Trophoblast cell (in vitro differentiated cells and primary cell): Measurements from ENCODE around the gene C5orf58.

Source experiments
- DNase-seq, 2 donors: peaks; one replicate each; pipeline ENCODE4 v3.0.0-alpha.2; 2016
- H2AFZ ChIP-seq: 2 replicates; pipeline ENCODE4 v1.6.1; 2013; ENCODE audit warnings: low read length, moderate library complexity, mild to moderate bottlenecking; ENCODE audit not compliant: insufficient read depth, poor library complexity
- H2AK5ac ChIP-seq: 2 replicates; pipeline ENCODE4 v1.6.1; 2013; ENCODE audit warnings: mild to moderate bottlenecking, low read length
- H2BK120ac ChIP-seq: 2 replicates; pipeline ENCODE4 v1.6.1; 2013; ENCODE audit warnings: low read length, mild to moderate bottlenecking, moderate library complexity; ENCODE audit not compliant: insufficient read depth, poor library complexity
- H2BK12ac ChIP-seq: 2 replicates; pipeline ENCODE4 v1.6.1; 2013; ENCODE audit warnings: mild to moderate bottlenecking, low read length, moderate library complexity
- H2BK5ac ChIP-seq: 2 replicates; pipeline ENCODE4 v1.6.1; 2013; ENCODE audit warnings: low read length, low read depth, moderate library complexity, mild to moderate bottlenecking; ENCODE audit not compliant: poor library complexity
- H3K14ac ChIP-seq: 2 replicates; pipeline ENCODE4 v1.6.1; 2013; ENCODE audit warnings: mild to moderate bottlenecking, low read length
- H3K18ac ChIP-seq: 2 replicates; pipeline ENCODE4 v1.6.1; 2013; ENCODE audit warnings: mild to moderate bottlenecking, low read length
- H3K23ac ChIP-seq: 2 replicates; pipeline ENCODE4 v1.6.1; 2013; ENCODE audit warnings: low read length
- H3K27ac ChIP-seq: 2 replicates; pipeline ENCODE4 v1.5.1; 2013; ENCODE audit warnings: low read depth, mild to moderate bottlenecking, inconsistent platforms, low read length, moderate library complexity
- H3K27me3 ChIP-seq: 2 replicates; pipeline ENCODE4 v1.6.1; 2013; ENCODE audit warnings: inconsistent platforms, mild to moderate bottlenecking, low read length, moderate library complexity; ENCODE audit not compliant: insufficient read depth
- H3K36me3 ChIP-seq, 2 experiments: 1 replicate in 1 of 2; 2 replicates in 1 of 2; pipeline ENCODE4 v1.6.1; 2013; ENCODE audit warnings: low read length in 2 of 2, mild to moderate bottlenecking in 2 of 2, moderate library complexity in 1 of 2; ENCODE audit not compliant: insufficient read depth in 2 of 2, control insufficient read depth in 1 of 2
- H3K4ac ChIP-seq: 2 replicates; pipeline ENCODE4 v1.6.1; 2013; ENCODE audit warnings: low read depth, mild to moderate bottlenecking, low read length, moderate library complexity
- H3K4me1 ChIP-seq, 2 experiments: 1 replicate in 1 of 2; 2 replicates in 1 of 2; pipeline ENCODE4 v1.6.1; 2013; ENCODE audit warnings: low read length in 2 of 2, mild to moderate bottlenecking in 2 of 2, moderate library complexity in 1 of 2; ENCODE audit not compliant: insufficient read depth in 2 of 2, control insufficient read depth in 1 of 2
- H3K4me2 ChIP-seq: 2 replicates; pipeline ENCODE4 v1.6.1; 2013; ENCODE audit warnings: inconsistent platforms, mild to moderate bottlenecking, low read length, moderate library complexity
- H3K4me3 ChIP-seq: 2 replicates; pipeline ENCODE4 v1.5.1; 2013; ENCODE audit warnings: mild to moderate bottlenecking, low read depth, low read length, inconsistent platforms
- H3K79me1 ChIP-seq: one replicate; pipeline ENCODE4 v1.6.1; 2013; ENCODE audit warnings: low read length
- H3K79me2 ChIP-seq: 2 replicates; pipeline ENCODE4 v1.6.1; 2013; ENCODE audit warnings: low read length, mild to moderate bottlenecking; ENCODE audit not compliant: control insufficient read depth, insufficient read depth, poor library complexity
- H3K9ac ChIP-seq: 2 replicates; pipeline ENCODE4 v1.6.1; 2013; ENCODE audit warnings: mild to moderate bottlenecking, low read length
- H3K9me3 ChIP-seq: 2 replicates; pipeline ENCODE4 v1.6.1; 2013; ENCODE audit warnings: low read depth, mild to moderate bottlenecking, control low read depth, inconsistent platforms, low read length; ENCODE audit not compliant: insufficient read depth
- H4K12ac ChIP-seq: 2 replicates; pipeline ENCODE4 v1.6.1; 2013; ENCODE audit warnings: low read depth, mild to moderate bottlenecking, low read length, moderate library complexity
- H4K8ac ChIP-seq: 2 replicates; pipeline ENCODE4 v1.6.1; 2013; ENCODE audit warnings: low read depth, mild to moderate bottlenecking, low read length, moderate library complexity
- H4K91ac ChIP-seq: one replicate; pipeline ENCODE4 v1.6.1; 2013; ENCODE audit warnings: low read depth, mild to moderate bottlenecking, low read length, moderate library complexity
- WGBS: extraction: QIAGEN DNeasy Blood & Tissue Kit; methylation state at CpG from one replicate; pipeline ENCODE4 v1.1.7; 2013; ENCODE audit warnings: missing lambda C conversion rate; ENCODE audit not compliant: insufficient read length, insufficient coverage; ENCODE audit errors: extremely low coverage; 5-methylcytosine and 5-hydroxymethylcytosine counted together

C5orf58 gene

GRCh38 chr5:170254056-170254455 lies 21.3 kb downstream of the C5orf58 start:
- no peak overlapping the region for H2AFZ ChIP-seq
- H3K4me2 ChIP-seq: no peak overlapping the region

GRCh38 chr5:170256571-170256970 lies 23.8 kb downstream of the C5orf58 start:
- no peak overlapping the region for H4K12ac ChIP-seq
- H3K4me2 ChIP-seq: no peak overlapping the region
- H3K36me3 ChIP-seq: no peaks in the 10 kb centered on the region
- H3K79me2 ChIP-seq: no peaks in the 10 kb centered on the region
- no peak overlapping the region for H3K18ac ChIP-seq
- H2BK12ac ChIP-seq: no peak overlapping the region
- no peak overlapping the region for H2AK5ac ChIP-seq
- no peak overlapping the region for H3K23ac ChIP-seq
- H3K9ac ChIP-seq: no peak overlapping the region
- H4K8ac ChIP-seq: no peak overlapping the region
- H3K4me3 ChIP-seq: no peak overlapping the region
- DNase-seq: no peak
- no peaks in the 10 kb centered on the region for H3K27me3 ChIP-seq
- H2BK5ac ChIP-seq: no peak overlapping the region
- no peak overlapping the region for H2BK120ac ChIP-seq
- no peak overlapping the region for H3K14ac ChIP-seq
- H3K79me1 ChIP-seq: no peaks in the 10 kb centered on the region
- H3K9me3 ChIP-seq: no peaks in the 10 kb centered on the region
- WGBS: no CpG with 5 or more reads among the region's 1 CpG
- H4K91ac ChIP-seq: no peak overlapping the region
- H3K4me1 ChIP-seq: no peaks in the 10 kb centered on the region
- no peak overlapping the region for H2AFZ ChIP-seq
- no peak overlapping the region for H3K27ac ChIP-seq
- no peak overlapping the region for H3K4ac ChIP-seq

More at GRCh38 chr5:170254056-170254455, 21.3 kb downstream of the C5orf58 start:
- Histone ChIP-seq H2BK120ac (no peak overlapping the region), H3K9ac (no peak overlapping the region), H2BK5ac (no peak overlapping the region), H3K4me3 (no peak overlapping the region), H4K8ac (no peak overlapping the region), H3K4ac (no peak overlapping the region), H3K36me3 (no peaks in the 10 kb centered on the region), H4K12ac (no peak overlapping the region), H3K23ac (no peak overlapping the region), H3K27me3 (no peaks in the 10 kb centered on the region), H2BK12ac (no peak overlapping the region), H3K9me3 (no peaks in the 10 kb centered on the region), H3K79me2 (no peaks in the 10 kb centered on the region), H3K27ac (no peak overlapping the region), H4K91ac (no peak overlapping the region), H3K18ac (no peak overlapping the region), H3K79me1 (no peaks in the 10 kb centered on the region), H3K14ac (no peak overlapping the region), H2AK5ac (no peak overlapping the region), H3K4me1 (peaks cover 0 to 5% of the 10 kb centered on the region in 2 experiments)
- DNase-seq: no peak
- no CpG with 5 or more reads among the region's 8 CpGs for WGBS

- no peak overlapping the region for H3K9ac ChIP-seq
- no peak for DNase-seq
- H2AK5ac ChIP-seq: no peak overlapping the region
- no peaks in the 10 kb centered on the region for H3K36me3 ChIP-seq
- H3K4me3 ChIP-seq: no peak overlapping the region
- H4K12ac ChIP-seq: no peak overlapping the region
- H2BK120ac ChIP-seq: no peak overlapping the region
- no peak overlapping the region for H3K18ac ChIP-seq
- H3K79me1 ChIP-seq: no peaks in the 10 kb centered on the region
- no peak overlapping the region for H3K27ac ChIP-seq
- H3K4me1 ChIP-seq: no peaks in the 10 kb centered on the region
- no peak overlapping the region for H3K23ac ChIP-seq
- no peaks in the 10 kb centered on the region for H3K27me3 ChIP-seq
- no peak overlapping the region for H3K4me2 ChIP-seq
- H3K4ac ChIP-seq: no peak overlapping the region
- H4K8ac ChIP-seq: no peak overlapping the region
- no peak overlapping the region for H4K91ac ChIP-seq
- no peaks in the 10 kb centered on the region for H3K9me3 ChIP-seq
- H3K79me2 ChIP-seq: no peaks in the 10 kb centered on the region
- no CpG with 5 or more reads among the region's 4 CpGs for whole genome bisulfite sequencing
- H2AFZ ChIP-seq: no peak overlapping the region
- H3K14ac ChIP-seq: no peak overlapping the region
- H2BK5ac ChIP-seq: no peak overlapping the region
- H2BK12ac ChIP-seq: no peak overlapping the region
These were observed 24.6 kb downstream of the C5orf58 start for GRCh38 chr5:170257370-170257769.

- no peak overlapping the region for H3K18ac ChIP-seq
- H3K9me3 ChIP-seq: no peaks in the 10 kb centered on the region
- no peak overlapping the region for H3K23ac ChIP-seq
- DNase-seq: no peak
- H3K14ac ChIP-seq: no peak overlapping the region
- no peak overlapping the region for H2BK120ac ChIP-seq
- WGBS: no CpG with 5 or more reads among the region's 3 CpGs
- no peak overlapping the region for H2AFZ ChIP-seq
- H4K8ac ChIP-seq: no peak overlapping the region
- H3K27ac ChIP-seq: no peak overlapping the region
- no peak overlapping the region for H2AK5ac ChIP-seq
- no peak overlapping the region for H3K4me3 ChIP-seq
- H3K9ac ChIP-seq: no peak overlapping the region
- H4K91ac ChIP-seq: no peak overlapping the region
- H3K79me2 ChIP-seq: no peaks in the 10 kb centered on the region
- no peak overlapping the region for H2BK5ac ChIP-seq
- H2BK12ac ChIP-seq: no peak overlapping the region
- H3K79me1 ChIP-seq: no peaks in the 10 kb centered on the region
- no peak overlapping the region for H4K12ac ChIP-seq
- H3K4me1 ChIP-seq: no peaks in the 10 kb centered on the region
- H3K27me3 ChIP-seq: no peaks in the 10 kb centered on the region
- no peak overlapping the region for H3K4me2 ChIP-seq
- H3K36me3 ChIP-seq: no peaks in the 10 kb centered on the region
- H3K4ac ChIP-seq: no peak overlapping the region
These were observed 28.8 kb downstream of the C5orf58 start for GRCh38 chr5:170261528-170262043.
